Colonic mucosa (tissue), 4 donors: Measurements from ENCODE around the gene FOXP1. TPM values are rescaled to one million over a fixed set of nuclear protein-coding genes. Genes with fewer than 3 reads are reported as not detected.

Experiments
- DNase-seq: peaks from one replicate; pipeline ENCODE4 v3.0.0-alpha.2; 2020
- H3K27ac ChIP-seq: fragments of 200-600 bp; one replicate; pipeline ENCODE4 v1.8.0; 2021
- H3K27me3 ChIP-seq: fragments of 200-600 bp; one replicate; pipeline ENCODE4 v1.8.0; 2021
- H3K36me3 ChIP-seq: fragments of 200-600 bp; one replicate; pipeline ENCODE4 v1.8.0; 2021
- H3K4me1 ChIP-seq: fragments of 200-600 bp; one replicate; pipeline ENCODE4 v1.8.0; 2021; ENCODE audit warnings: mild to moderate bottlenecking
- H3K4me3 ChIP-seq: fragments of 200-600 bp; one replicate; pipeline ENCODE4 v1.8.0; 2021
- H3K9ac ChIP-seq, 2 donors: one replicate each; pipeline ENCODE4 v1.7.0; 2013; ENCODE audit warnings: control low read depth in 2 of 2, low read depth in 2 of 2, low read length in 2 of 2
- H3K9me3 ChIP-seq: fragments of 200-600 bp; one replicate; pipeline ENCODE4 v1.8.0; 2021
- CTCF ChIP-seq: fragments of 200-600 bp; IDR thresholded peaks from one replicate; pipeline ENCODE4 v1.8.0; 2022; ENCODE audit warnings: antibody characterized with exemption, mild to moderate bottlenecking
- intact Hi-C: fragments of 100-400 bp; cut with DNase I; formaldehyde crosslinking; loops from one replicate; pipeline ENCODE4 v1.14.1; 2022
- total RNA-seq, 2 donors: library from RNA; stranded (reverse); fragmentation: NEBNext Ultra II Directional in 1 of 2; extraction: Animal tissue kit (Norgen Biotek cat#: 25700) in 1 of 2; gene quantifications; one replicate each; pipeline ENCODE4 v1.2.1, GENCODE V29; 2021
- donor health status: healthy.
- donor health status: DM: no; HTN: no; CAD: no.
- donor health status: DM: no; HTN: no; CAD: no.

Gene FOXP1
- total RNA-seq, 2 donors from 2014 or later: 127 to 128 TPM

GRCh38 chr3:71254281-71255057 is 329.1 kb downstream of the FOXP1 start:
- TF ChIP-seq CTCF: no peak
- Histone ChIP-seq H3K9me3 (no peaks in the 10 kb centered on the region), H3K27ac (peak overlapping the region; percentile 56), H3K4me1 (peaks cover 7% of the 10 kb centered on the region), H3K9ac (peak overlapping the region in 1 of 2 donors; percentile 48), H3K36me3 (no peaks in the 10 kb centered on the region), H3K27me3 (no peaks in the 10 kb centered on the region), H3K4me3 (no peak overlapping the region)
- intact Hi-C loops: no loop called here
- peak; percentile 54 for DNase-seq

- Histone ChIP-seq H3K4me3 (no peak overlapping the region), H3K27me3 (no peaks in the 10 kb centered on the region), H3K9ac (no peak overlapping the region), H3K4me1 (no peaks in the 10 kb centered on the region), H3K27ac (no peak overlapping the region), H3K9me3 (no peaks in the 10 kb centered on the region), H3K36me3 (no peaks in the 10 kb centered on the region)
- intact Hi-C loops: no loop called here
- no peak for DNase-seq
- TF ChIP-seq CTCF: no peak
These were observed 330.4 kb downstream of the FOXP1 start for GRCh38 chr3:71253169-71253568.

GRCh38 chr3:71252466-71252865 is 331.1 kb downstream of the FOXP1 start:
- intact Hi-C loops: no loop called here
- Histone ChIP-seq H3K9me3 (no peaks in the 10 kb centered on the region), H3K27me3 (no peaks in the 10 kb centered on the region), H3K4me3 (no peak overlapping the region), H3K27ac (no peak overlapping the region), H3K4me1 (no peaks in the 10 kb centered on the region), H3K36me3 (no peaks in the 10 kb centered on the region), H3K9ac (no peak overlapping the region)
- TF ChIP-seq CTCF: no peak
- DNase-seq: no peak

GRCh38 chr3:71251156-71251775 is 332.3 kb downstream of the FOXP1 start:
- Histone ChIP-seq H3K36me3 (no peaks in the 10 kb centered on the region), H3K9ac (no peak overlapping the region), H3K27ac (no peak overlapping the region), H3K27me3 (no peaks in the 10 kb centered on the region), H3K4me3 (no peak overlapping the region), H3K9me3 (no peaks in the 10 kb centered on the region), H3K4me1 (no peaks in the 10 kb centered on the region)
- DNase-seq: no peak
- intact Hi-C loops: no loop called here
- no peak for TF ChIP-seq CTCF

GRCh38 chr3:71250026-71250425 is 333.5 kb downstream of the FOXP1 start:
- Histone ChIP-seq H3K27ac (no peak overlapping the region), H3K9me3 (no peaks in the 10 kb centered on the region), H3K4me1 (no peaks in the 10 kb centered on the region), H3K4me3 (no peak overlapping the region), H3K9ac (no peak overlapping the region), H3K27me3 (no peaks in the 10 kb centered on the region), H3K36me3 (no peaks in the 10 kb centered on the region)
- intact Hi-C loops: no loop called here
- DNase-seq: no peak
- TF ChIP-seq CTCF: no peak
